Activated CD4-positive, alpha-beta T cell treated with anti-CD3 and anti-CD28 coated beads for 1 hour (primary cell): ENCODE results near the gene PRMT9.

ENCODE experiments used
- DNase-seq: peaks from one replicate; pipeline ENCODE4 v3.0.0-alpha.2; 2020

PRMT9 gene

DNA sequence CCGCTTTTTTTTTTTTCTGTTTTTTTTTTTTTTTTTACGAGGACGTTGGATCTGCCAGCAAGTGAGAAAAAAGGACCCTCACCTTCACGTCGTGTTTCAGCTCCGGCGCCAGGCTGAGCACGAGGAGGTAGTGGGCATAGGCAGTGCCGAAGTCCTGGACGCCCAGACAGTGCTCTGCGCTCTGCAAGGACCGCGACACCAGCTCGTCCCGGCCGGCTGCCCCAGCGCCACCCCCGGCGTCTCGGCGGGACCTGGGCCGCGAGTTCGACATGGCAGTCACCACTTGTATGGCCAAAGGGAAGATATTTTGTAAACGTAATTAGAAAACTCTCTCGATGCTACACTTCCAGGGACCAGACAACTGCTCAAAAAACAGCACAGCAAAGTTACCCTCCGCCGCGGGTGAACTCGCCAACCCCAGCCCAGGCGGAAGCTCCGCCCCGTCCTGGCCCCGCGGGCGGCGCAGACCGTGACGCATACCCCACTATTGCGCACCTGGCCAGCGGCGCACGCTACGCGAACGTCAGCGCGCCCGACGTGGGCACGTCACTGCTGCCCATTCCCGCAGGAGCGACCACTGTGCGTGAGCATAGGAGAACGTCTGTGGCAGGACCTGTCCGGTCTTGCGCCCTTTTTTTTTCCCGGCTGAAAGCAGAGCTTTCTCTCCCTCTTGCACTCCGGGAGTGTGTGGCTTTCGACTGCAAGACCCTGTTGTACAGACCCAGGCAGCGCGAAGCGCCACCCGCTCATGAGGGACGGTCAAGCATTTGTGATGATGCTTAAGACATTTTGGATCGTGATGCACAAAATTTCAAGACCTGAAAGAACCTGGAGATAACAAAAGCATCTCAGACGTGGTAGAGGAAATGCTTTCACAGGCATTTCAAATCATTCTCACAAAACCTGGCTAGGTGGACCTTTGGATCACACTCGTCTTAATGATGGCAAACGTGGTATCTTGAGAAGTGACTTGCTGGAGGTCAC lies at the start of gene PRMT9:
TSS of gene PRMT9 (minus strand) at position 447 of the 984 bp plus-strand sequence. CDS start at position 271, 176 bp downstream.
- DNase-seq, result peak; percentile 78

GRCh38 chr4:147732518-147733235 lies 48.7 kb upstream of the PRMT9 start:
- DNase-seq, result no peak

DNA sequence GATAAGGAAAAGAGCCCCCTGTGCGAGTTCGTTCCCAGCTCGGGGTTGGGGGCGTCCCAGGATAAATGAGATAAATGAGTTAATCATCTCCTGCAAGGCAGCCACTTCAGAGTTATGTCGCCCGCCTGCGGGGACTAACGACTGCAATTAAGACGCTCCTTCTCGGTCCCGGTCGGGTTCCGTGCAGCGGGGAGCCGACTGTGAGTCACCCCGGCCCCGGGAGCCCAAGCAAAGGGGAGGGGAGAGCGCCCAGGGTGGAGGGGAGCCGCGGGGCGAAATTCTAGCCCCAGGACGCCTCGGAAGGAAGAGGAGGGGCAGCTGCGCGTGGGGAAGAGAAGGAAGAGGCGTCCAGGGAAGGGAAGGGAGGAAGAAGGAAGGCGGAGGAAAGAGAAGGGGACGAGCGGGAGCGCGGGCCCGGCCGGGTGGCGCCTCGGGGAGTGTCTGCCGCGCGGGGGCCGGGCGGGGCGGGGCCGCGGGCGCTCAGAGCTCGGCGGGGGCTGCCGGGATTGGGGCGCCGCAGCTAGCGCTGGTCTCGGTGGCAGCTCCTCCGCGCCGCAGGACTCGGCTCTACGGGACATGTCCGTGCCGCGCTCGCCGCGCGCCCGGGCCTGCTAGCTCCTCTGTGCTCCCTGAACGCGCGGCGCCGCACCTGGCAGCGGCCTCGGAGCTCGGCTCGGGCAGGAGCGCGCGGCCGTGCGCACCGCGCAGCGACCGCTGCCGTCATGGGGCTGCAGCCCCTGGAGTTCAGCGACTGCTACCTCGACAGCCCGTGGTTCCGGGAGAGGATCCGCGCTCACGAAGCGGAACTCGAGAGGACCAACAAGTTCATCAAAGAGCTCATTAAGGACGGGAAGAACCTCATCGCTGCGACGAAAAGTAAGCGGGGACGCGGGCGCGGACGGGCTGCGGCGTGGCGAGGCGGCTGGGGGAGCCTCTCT lies 47.9 kb upstream of the PRMT9 start, which contains the start of gene ARHGAP10:
TSS of gene ARHGAP10 (plus strand) at position 509 of the 938 bp plus-strand sequence. CDS start at position 723, 214 bp downstream.
- DNase-seq, result peak; percentile 64

DNA sequence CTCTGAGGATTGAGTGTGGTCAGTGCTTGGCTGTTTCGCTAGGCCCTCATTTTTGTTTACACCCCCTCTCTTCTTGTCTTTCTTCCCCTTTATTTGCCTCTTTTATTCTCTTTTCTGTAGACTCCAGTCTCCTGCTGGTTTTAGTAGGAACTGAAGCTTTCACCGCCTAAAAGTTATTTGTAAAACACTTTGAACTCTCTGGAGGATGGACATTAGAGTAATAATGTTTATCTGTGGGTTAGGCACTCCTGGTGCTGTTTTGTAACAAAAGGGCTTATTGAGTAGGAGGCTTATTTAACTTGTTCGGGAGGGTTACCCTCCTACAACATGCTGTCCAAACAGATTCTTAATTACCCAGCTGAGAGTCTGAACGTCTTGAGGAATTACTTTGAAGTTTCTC lies 46.4 kb upstream of the PRMT9 start:
- no peak for DNase-seq

DNA sequence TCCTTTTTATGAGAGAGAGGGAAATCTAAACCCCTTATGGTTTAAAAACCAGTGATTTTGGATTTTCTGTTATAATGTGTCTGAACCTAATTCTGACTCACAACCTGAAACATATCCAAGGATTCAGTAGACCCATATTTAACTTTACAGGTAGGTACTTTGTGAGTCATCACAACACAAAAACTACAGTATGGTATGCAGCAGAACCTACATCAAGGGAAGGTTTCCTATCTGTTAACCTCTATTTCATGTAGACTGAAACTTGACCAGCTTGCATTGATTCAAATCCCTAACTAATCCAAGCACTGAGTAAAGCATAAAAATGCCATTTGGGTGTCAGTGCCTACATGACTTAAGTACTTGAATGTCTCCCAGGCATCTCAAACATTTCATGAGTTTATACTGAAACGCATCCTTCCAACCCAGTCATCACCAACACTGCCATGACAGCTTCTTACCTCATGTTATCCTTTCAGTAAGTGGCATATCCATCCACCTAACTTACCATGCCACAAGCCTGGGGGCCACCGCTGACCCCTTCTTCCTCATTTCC lies 43.6 kb upstream of the PRMT9 start:
- DNase-seq, result no peak

DNA sequence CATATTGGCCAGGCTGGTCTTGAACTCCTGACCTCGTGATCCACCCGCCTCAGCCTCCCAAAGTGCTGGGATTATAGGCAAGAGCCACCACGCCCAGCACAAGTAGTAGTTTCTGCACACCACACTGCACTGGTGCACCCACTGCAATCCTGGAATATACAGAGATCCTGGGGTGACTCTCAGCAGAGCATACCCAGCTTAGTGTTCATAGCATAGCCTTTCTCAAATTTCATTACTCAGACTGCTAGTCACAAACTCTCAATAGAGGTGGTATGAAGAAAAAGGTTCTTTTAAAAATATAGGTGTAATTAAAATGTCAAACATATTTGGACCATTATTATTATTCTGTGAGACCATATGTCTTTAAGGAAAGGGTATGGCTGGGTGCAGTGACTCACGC lies 41.7 kb upstream of the PRMT9 start:
- no peak for DNase-seq

GRCh38 chr4:147724468-147725201 lies 40.7 kb upstream of the PRMT9 start:
- no peak for DNase-seq

DNA sequence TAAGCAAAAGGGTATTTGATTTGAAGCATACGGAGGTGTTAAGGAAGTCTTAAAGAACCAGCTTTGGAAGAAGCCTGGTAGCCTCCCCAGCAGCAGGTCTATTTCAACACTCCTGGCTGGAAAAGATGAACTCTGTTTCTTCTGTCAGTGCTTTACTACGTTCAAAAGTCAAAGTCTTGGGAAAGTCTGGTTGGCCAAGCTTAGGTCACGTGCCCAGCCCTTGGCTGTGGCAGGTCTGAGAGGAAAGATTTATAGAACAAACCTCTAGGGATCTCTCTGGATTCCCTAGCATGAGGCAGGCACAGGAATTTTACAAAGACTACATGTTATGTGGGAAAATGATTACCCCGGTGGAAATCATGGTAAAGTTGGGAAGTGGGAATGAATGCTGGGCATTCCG lies 39.4 kb upstream of the PRMT9 start:
- no peak for DNase-seq

- no peak for DNase-seq
These were observed 33.9 kb upstream of the PRMT9 start for GRCh38 chr4:147717878-147718277.

DNA sequence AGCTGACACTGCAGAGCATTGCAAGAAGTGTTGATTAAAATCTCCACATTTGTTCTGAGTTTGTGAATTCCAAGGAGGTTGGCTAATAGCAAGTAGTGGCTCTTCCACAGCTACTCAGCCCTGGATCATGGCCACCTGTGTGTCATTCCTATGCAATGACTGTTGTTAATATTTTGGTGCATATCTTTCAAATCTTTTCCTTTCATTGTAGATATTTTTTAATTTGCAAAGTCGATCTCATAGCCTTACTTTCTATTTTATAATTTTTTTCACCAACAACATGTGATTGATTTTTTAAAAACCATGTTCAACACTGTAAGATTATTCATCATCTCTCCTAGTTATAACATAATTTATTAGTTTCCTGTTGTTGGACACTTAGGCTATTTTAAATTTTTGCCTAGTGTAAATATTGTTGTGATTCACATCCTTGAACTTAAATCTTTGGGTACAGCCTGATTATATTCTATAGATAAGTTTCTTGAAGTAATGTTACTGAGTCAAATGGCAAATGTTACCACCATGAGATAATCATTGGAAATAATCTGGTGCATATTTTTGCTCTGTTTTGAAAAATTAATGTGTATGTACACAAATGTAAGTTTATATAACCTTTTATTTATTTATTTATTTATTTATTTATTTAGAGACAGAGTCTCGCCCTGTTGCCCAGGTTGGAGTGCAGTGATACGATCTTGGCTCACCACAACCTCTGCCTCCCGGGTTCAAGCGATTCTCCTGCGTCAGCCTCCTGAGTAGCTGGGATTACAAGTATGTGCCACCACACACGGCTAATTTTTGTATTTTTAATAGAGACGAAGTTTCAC lies 30.8 kb upstream of the PRMT9 start:
- no peak for DNase-seq

DNA sequence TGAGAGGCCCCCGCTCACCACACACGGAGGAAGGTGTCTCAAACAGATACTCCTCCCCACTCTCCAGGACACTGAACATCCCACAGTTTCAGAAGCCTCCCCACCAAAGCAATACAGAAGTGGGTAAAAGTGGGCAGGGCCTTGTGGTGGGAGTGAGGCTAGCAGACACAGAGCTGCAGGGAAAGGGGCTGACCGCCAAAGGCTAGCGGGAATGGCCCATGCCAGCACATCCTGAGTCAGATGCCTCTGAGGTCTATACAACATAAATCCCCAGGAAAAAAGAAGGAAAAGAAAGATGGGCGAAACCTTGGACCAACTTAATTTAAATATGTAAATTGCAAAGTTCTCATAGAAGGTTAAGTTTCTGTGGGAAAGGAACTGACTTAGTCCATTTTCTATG lies 26.0 kb upstream of the PRMT9 start:
- DNase-seq, result no peak

GRCh38 chr4:147707892-147708672 lies 24.1 kb upstream of the PRMT9 start:
- DNase-seq, result peak; percentile 15

- DNase-seq, result no peak
These were observed 20.9 kb upstream of the PRMT9 start for GRCh38 chr4:147704846-147705245.

DNA sequence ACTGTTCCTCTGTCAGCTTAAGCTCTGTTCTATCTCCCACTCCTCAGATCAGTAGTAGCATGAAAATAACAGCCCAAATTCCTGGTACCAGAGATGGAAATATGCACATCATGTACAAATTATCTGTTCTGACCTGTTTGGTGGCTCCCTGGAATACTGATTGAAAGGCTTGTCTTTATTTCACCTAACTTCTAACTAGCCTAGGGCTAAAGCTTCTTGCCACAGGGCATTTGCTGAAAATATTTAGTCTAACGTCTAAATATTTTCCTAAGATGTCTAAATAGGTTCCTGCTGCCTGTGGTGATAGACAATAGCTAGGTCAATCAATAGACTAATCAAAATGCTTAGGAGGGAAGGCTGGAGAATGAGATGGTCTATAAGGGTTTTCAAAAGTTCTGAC lies 12.9 kb upstream of the PRMT9 start:
- no peak for DNase-seq

- no peak for DNase-seq
These were observed 9.3 kb upstream of the PRMT9 start for GRCh38 chr4:147693218-147693617.

DNA sequence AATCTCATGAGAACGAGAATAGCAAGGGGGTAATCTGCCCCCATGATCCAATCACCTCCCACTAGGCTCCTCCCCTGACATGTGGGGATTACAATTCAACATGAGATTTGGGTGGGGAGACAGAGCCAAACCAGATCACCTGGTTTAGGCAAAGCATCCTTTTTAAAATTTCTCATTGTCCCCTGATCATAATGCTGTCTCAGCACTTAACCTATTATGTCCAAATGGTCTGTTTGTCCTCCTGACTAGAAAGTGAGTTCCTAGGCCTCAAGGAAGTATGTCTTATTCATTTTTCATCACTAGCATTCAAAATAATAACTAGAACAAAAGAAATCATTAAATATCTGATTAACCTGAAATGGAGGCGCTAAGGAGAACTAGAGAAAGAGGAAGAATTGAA lies 7.9 kb upstream of the PRMT9 start:
- DNase-seq, result no peak

GRCh38 chr4:147689067-147689466 lies 5.1 kb upstream of the PRMT9 start:
- no peak for DNase-seq

- no peak for DNase-seq
These were observed 773 bp downstream of the PRMT9 start for GRCh38 chr4:147683188-147683591.

GRCh38 chr4:147682755-147683154 lies 1.2 kb downstream of the PRMT9 start:
- no peak for DNase-seq
